HG03175 (cell line): ENCODE measurements around the gene C1QL4.
"Not testable (repeated sequence)": the region's sequence is repeated elsewhere in the genome, so short reads cannot be mapped to it uniquely, and the experiment has no call there.

Experiments
- ATAC-seq: cut with Tn5 transposase; IDR thresholded peaks from one replicate; pipeline ENCODE4 v1.9.1; 2021; ENCODE audit warnings: mild to moderate bottlenecking, moderate library complexity; ENCODE audit not compliant: unreplicated experiment

Gene C1QL4

GRCh38 chr12:49336645-49337584, at the start of gene C1QL4:
Gene C1QL4, minus strand, starts transcription at chr12:49337188. Its CDS starts 711 bp downstream, at chr12:49336477.
- ATAC-seq, result peak; percentile 66

- ATAC-seq, result not testable (repeated sequence)
These were observed 43.2 kb upstream of the C1QL4 start for GRCh38 chr12:49380184-49380583.

- no peak for ATAC-seq
These were observed 40.4 kb upstream of the C1QL4 start for GRCh38 chr12:49377386-49377785.

DNA sequence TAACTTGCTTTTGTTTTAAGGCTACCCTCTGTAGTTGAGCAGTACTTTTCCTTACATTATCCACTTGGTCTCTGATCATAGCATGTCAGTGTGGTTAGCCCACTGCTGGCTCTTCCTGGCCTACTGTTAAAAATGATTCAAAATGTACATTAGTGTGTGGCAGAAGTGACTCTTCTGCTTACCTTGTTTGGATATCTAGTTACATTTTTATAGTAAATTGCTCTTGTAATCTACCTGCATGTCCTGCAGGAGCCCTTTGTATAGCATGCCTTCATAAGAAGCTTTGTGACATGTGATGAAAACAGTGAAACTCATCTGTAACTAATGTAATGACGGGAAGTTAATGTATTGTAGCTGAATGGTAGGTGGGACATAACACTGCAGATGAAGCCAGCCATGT, 38.4 kb upstream of the C1QL4 start:
- peak; percentile 72 for ATAC-seq

- no peak for ATAC-seq
These were observed 33.6 kb upstream of the C1QL4 start for GRCh38 chr12:49370539-49370938.

DNA sequence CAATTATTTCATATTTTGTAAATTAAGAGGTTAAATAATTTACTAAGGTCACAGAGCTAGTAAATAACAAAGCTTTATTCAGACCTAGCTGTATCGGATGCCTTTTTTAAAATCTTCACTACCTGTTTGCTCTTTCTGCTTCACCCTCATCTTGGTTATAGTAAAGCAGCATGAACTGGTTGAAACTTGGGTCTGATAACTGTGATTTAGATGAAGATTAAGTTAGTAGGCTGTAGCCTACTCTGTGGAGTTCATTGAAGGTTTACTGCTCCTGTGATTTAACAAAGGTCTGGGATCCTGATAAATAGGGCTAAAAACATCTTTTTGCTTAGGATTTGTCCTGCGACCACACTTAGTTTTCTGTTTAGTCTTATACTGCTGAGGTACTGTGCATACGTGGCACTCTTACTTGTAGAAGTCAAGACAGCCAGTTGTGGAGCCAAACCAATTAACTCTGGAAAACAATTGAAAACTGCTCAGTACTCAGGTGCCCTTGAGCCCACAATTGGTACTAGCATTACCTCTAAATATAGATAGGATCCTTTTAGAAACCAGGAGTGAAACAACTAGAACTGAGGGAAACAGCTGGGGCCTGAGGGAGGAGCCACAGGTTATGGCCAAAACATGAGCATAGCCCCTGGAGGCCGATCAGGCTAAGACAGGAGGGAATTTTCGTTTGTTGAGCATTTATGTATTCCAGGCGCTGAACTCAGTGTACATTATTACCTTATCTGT, 32.6 kb upstream of the C1QL4 start:
- ATAC-seq, result peak; percentile 40

DNA sequence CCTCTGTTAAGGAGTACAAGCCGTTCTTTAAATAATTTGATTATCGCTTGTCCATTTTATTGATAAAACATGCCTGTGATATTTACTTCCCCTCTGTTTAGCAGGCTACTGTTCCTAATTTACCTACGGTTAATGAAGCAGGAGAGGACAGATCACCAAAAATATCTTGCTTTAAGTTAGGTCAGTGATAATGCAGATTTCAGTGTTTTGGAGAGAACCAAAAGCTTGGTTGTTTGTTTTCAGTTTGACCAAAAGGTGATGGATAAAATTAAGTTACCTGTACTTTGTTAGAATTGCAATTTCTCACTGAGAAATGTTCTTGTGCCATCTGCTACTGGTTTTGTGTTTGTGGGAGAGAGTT, 31.2 kb upstream of the C1QL4 start:
- ATAC-seq, result no peak

DNA sequence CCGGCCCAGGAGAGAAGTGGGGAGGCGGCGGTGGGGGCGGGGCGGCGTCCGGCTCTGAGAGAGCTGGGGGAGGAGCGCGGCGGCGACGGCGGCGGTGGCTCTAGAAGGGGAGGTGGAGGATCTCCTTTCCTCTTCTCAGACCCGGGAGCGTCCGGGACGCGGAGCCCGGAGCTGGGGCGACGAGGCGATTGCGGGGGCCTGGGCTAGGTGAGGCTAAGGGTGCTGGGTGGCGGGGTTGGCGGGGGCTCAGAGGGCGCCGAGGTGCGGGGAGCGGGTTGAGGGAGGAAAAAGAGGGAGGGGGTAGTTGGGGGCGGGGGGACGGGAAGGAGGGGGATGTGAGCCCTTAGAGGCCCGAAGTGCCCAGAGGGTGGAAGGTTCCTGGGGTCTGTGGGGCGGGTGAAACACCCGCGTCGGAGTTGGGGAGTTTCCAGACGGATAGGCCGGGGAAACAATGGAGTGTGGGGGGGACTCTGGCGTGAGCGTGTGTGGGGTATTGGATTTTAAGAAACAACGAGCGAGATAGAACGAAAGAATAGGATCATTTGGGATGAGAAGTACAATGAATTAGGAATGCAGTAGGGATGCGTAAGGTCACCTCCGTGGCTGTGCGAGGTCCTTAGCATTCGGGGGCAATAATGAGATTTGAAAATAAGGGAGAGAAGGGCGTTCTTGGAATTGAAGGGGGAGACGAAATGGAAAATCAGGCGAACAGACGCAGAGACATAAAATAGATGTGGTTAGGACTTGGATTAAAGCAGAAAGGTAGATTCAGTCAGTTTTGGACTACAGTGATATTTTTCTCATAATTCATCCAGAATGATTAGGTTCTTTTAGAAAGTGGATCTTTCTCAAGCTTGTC, 30.6 kb upstream of the C1QL4 start, which contains the start of gene SPATS2:
TSS of gene SPATS2 (plus strand) at position 82 of the 859 bp plus-strand sequence. CDS start 93,551 bp downstream, outside the sequence.
- no peak for ATAC-seq

DNA sequence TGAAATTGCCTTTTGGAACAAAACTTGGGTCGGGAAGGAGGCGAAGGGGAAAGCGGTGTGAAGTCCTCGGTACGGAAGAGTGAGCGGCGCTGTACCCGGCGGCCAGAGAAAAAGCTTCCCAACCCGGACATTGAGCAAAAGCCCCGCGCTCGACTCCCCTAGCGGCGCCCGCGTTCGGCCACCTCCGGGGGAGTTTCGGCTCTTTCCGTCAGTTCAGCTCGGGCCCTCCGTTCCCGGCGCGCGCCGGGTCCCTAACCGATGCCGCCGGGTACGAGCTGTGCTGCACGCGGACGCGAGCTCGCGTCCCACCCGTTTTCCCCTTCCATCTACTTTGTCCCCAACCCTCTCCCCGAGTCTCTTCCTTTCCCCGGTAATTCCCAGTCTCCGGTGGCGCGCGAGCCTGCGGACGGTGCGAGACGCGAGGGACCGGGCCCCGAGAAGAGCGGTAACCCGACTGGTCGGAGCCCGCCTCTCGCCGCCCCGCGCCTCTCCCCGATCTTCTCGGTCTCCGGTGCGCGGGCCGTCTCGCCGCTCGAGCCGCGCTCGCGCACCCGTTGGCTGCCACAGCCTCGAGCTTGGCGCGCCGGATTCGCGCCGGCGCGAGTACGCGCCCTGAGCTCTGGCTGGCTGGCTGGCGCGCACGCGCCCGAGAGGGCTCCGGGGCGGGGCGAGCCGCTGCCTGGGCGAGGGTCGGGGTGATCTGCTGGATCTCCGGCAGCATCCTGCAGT, 29.8 kb upstream of the C1QL4 start:
- peak; percentile 64 for ATAC-seq

DNA sequence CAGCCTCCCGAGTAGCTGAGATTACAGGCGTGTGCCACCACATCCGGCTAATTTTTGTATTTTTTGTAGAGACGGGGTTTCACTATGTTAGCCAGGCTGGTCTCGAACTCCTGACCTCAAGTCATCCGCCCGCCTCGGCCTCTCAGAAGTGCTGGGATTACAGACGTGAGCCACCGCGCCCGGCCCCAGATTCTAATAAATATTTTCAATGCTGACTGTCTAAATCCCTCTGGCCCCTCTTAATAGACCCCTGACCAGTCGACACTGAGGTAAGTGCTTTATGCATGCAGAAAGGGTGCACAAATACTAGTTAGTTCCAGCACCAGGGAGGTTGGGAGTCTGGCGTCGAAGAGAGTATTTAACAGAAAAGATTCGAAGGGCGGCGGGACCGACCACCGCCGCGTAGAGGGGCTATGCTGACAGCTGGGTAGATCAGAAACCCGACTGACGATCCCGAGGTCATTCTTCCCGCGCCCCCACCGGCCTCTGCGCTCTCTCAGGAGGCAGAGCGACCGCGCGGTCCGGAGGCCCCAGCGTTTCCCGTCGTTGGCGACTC, 29.2 kb upstream of the C1QL4 start:
- ATAC-seq, result peak; percentile 17

- no peak for ATAC-seq
These were observed 28.6 kb upstream of the C1QL4 start for GRCh38 chr12:49365542-49365941.

- ATAC-seq, result no peak
These were observed 28.0 kb upstream of the C1QL4 start for GRCh38 chr12:49364989-49365388.

DNA sequence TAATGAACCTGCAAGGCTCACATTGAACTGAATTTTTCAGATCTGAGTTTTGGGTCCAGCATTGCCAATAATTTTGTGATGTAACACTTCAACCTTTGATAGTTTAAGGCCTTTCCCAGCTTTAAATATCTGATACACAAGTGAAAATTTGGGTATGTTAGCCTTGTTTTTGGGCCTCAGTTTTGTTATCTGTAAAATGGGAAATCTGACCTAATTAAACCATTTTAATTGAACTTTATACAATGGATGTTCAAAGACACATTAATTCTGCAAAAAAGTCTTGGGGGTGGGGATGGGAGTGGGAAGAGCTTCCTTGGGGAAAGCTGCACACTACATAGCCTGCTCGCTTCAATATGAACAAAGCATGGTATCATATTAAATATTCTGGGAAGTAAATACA, 25.1 kb upstream of the C1QL4 start:
- no peak for ATAC-seq

- ATAC-seq, result no peak
These were observed 22.7 kb upstream of the C1QL4 start for GRCh38 chr12:49359671-49360070.

DNA sequence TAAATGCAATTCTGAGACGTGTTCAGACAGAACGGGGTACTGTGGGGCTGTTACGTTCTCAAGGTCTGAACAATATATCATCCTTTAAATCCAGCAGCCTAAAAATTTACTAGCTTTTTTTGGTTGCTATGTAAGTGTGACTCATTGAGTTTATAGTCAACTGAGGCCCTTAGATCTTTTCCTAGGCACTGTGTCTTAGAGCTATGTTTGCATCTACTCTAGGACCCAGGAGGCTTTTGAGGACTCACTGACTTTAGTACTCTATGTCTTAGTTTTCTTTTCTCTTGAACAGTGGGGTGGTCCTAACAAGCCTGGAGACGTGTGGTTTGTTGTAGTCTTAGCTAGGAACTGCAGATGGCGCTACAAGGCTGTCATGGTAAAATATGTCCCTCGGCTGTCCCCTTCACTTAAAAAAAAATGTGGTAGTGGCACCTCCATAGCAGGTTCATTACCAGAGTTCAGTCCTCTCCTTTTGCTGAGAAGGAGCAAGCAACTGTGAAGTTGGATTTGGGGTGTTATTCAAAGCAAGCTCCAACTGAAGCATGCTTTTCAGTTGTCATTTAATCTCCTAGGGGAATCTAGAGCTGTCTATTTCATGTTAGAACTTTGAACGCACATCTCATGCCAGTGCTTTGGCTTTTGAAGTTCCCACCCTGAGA, 21.6 kb upstream of the C1QL4 start:
- ATAC-seq, result peak; percentile 42

DNA sequence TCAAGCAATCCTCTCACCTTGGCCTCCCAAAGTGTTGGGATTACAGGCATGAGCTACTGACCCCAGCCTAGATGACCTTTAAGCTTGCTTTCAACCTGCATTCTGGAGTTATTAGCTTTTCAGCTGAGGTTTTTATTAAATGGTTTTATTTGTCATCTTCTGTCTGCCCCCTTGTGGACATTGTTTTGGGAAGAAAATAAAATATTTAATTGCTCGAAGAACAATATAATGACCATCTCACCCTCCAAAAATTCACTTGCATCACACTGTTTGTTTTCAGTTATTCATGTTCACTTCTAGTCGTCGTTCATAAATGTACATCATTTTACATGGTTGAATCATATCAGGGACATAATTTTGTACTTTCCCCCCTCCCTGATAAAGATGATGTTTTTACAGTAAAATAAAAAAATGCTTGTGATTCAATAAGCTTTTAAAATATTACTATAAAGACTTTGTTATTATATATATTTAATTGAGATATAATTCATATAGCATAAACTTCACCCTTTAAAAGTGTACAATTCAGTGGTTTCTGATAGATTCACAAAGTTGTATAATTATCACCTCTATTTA, 20.2 kb upstream of the C1QL4 start:
- no peak for ATAC-seq

DNA sequence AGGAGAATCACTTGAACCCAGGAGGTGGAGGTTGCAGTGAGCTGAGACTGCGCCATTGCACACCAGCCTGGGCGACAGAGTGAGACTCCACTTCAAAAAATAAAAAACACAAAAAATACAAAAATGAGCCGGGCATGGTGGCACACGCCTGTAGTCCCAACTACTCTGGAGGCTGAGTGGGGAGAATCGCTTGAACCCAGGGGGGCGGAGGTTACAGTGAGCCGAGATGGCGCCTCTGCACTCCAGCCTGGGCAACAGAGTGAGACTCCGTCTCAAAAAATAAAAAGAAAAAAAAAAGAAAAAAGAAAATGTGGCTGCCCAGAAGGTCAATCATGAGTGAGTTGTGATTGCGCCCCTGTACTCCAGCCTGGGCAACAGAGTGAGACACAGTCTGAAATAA, 18.9 kb upstream of the C1QL4 start:
- no peak for ATAC-seq

- no peak for ATAC-seq
These were observed 15.4 kb upstream of the C1QL4 start for GRCh38 chr12:49352351-49352750.

DNA sequence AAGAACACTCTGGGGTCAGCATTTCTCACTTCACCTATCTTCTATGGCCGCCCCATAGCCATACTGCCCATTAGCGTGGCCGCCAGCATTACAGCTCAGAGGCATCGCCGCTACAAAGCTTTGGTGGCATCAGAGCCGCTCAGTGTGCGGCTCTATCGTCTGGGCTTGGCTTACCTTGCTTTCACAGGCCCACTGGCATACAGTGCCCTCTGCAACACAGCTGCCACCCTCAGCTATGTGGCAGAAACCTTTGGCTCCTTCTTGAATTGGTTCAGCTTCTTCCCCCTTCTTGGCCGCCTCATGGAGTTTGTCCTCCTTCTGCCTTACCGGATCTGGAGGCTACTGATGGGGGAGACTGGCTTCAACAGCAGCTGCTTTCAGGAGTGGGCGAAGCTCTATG, 12.3 kb upstream of the C1QL4 start:
- ATAC-seq, result no peak
